HAP-1 (cell line): ENCODE results near the gene SDCCAG8.

Experiments
- DNase-seq, 2 experiments: peaks; one replicate each; pipeline ENCODE4 v3.0.0-alpha.2; 2016 to 2020; ENCODE audit warnings: low spot score in 2 of 2
- H3K27me3 ChIP-seq: fragments of 250-450 bp; sonication (Bioruptor Pico); 2 replicates; pipeline ENCODE4 v1.5.1; 2020; ENCODE audit warnings: low read depth, mild to moderate bottlenecking, moderate library complexity
- H3K36me3 ChIP-seq: fragments of 250-450 bp; sonication (Bioruptor Pico); replicated peaks from 2 replicates; pipeline ENCODE4 v1.5.1; 2020; ENCODE audit warnings: mild to moderate bottlenecking
- H3K4me1 ChIP-seq: fragments of 250-450 bp; sonication (Bioruptor Pico); 2 replicates; pipeline ENCODE4 v1.5.1; 2020; ENCODE audit warnings: mild to moderate bottlenecking
- H3K4me3 ChIP-seq: fragments of 250-450 bp; sonication (Bioruptor Pico); 2 replicates; pipeline ENCODE4 v1.5.1; 2020; ENCODE audit warnings: mild to moderate bottlenecking, moderate library complexity
- H3K9me3 ChIP-seq: fragments of 250-450 bp; sonication (Bioruptor Pico); 2 replicates; pipeline ENCODE4 v1.5.1; 2020; ENCODE audit warnings: mild to moderate bottlenecking, moderate library complexity
- in situ Hi-C: fragments of 300-500 bp; cut with MboI; formaldehyde crosslinking; loops from 3 replicates; pipeline ENCODE4 v1.14.3; 2020; ENCODE audit warnings: low sequenced_read_pairs, inconsistent platforms, mixed read lengths

The SDCCAG8 gene

GRCh38 chr1:243510928-243511327, 255.1 kb downstream of the SDCCAG8 start:
- DNase-seq, result no peak
- in situ Hi-C loops, result no loop called here
- H3K36me3 ChIP-seq, result peaks cover 6% of the 10 kb centered on the region; the same call in 1 of the 2 replicates
- H3K4me1 ChIP-seq, result no peaks in the 10 kb centered on the region; the same call in 1 of the 2 replicates
- H3K27me3 ChIP-seq, result no peaks in the 10 kb centered on the region
- H3K4me3 ChIP-seq, result no peak overlapping the region
- no peaks in the 10 kb centered on the region for H3K9me3 ChIP-seq

- Histone ChIP-seq H3K9me3 (no peaks in the 10 kb centered on the region; the same call in 1 of the 2 replicates), H3K27me3 (no peaks in the 10 kb centered on the region), H3K4me3 (no peak overlapping the region), H3K4me1 (no peaks in the 10 kb centered on the region; the same call in 1 of the 2 replicates), H3K36me3 (peaks cover 6% of the 10 kb centered on the region; the same call in 1 of the 2 replicates)
- no peak for DNase-seq
- in situ Hi-C loops, result no loop called here
Measured at GRCh38 chr1:243513726-243514491, 258.1 kb downstream of the SDCCAG8 start.

GRCh38 chr1:243514927-243515326, 259.1 kb downstream of the SDCCAG8 start:
- H3K4me3 ChIP-seq, result no peak overlapping the region
- no peaks in the 10 kb centered on the region; the same call in 1 of the 2 replicates for H3K4me1 ChIP-seq
- H3K27me3 ChIP-seq, result no peaks in the 10 kb centered on the region
- no peak for DNase-seq
- peaks cover 6% of the 10 kb centered on the region; the same call in 1 of the 2 replicates for H3K36me3 ChIP-seq
- H3K9me3 ChIP-seq, result no peaks in the 10 kb centered on the region; the same call in 1 of the 2 replicates
- in situ Hi-C loops, result no loop called here

GRCh38 chr1:243520831-243521230, 265.0 kb downstream of the SDCCAG8 start:
- H3K4me3 ChIP-seq, result no peak overlapping the region
- H3K36me3 ChIP-seq, result no peaks in the 10 kb centered on the region
- H3K9me3 ChIP-seq, result no peaks in the 10 kb centered on the region; the same call in 1 of the 2 replicates
- 0 out of 2 replicates have a peak, but pooled peaks cover 8% of the 10 kb centered on the region for H3K4me1 ChIP-seq
- no peaks in the 10 kb centered on the region for H3K27me3 ChIP-seq
- in situ Hi-C loops, result no loop called here
- DNase-seq, result no peak

- Histone ChIP-seq H3K36me3 (no peaks in the 10 kb centered on the region), H3K27me3 (no peaks in the 10 kb centered on the region), H3K4me3 (no peak overlapping the region), H3K9me3 (no peaks in the 10 kb centered on the region), H3K4me1 (0 out of 2 replicates have a peak, but pooled peaks cover 8% of the 10 kb centered on the region)
- DNase-seq, result no peak
- in situ Hi-C loops, result no loop called here
Measured at GRCh38 chr1:243523766-243524165, 267.9 kb downstream of the SDCCAG8 start.

GRCh38 chr1:243525085-243525487, 269.2 kb downstream of the SDCCAG8 start:
- in situ Hi-C loops, result no loop called here
- Histone ChIP-seq H3K9me3 (no peaks in the 10 kb centered on the region), H3K36me3 (no peaks in the 10 kb centered on the region), H3K27me3 (no peaks in the 10 kb centered on the region), H3K4me3 (no peak overlapping the region), H3K4me1 (0 out of 2 replicates have a peak, but pooled peaks cover 8% of the 10 kb centered on the region)
- no peak for DNase-seq

GRCh38 chr1:243526180-243526579, 270.3 kb downstream of the SDCCAG8 start:
- DNase-seq, result no peak
- no peaks in the 10 kb centered on the region for H3K9me3 ChIP-seq

GRCh38 chr1:243528459-243529121, 272.7 kb downstream of the SDCCAG8 start:
- no peak for DNase-seq

More at GRCh38 chr1:243526180-243526579, 270.3 kb downstream of the SDCCAG8 start:
- Histone ChIP-seq H3K4me3 (no peak overlapping the region), H3K27me3 (no peaks in the 10 kb centered on the region), H3K4me1 (0 out of 2 replicates have a peak, but pooled peaks cover 6% of the 10 kb centered on the region), H3K36me3 (no peaks in the 10 kb centered on the region)
- in situ Hi-C loops, result no loop called here

GRCh38 chr1:243529512-243529911, 273.7 kb downstream of the SDCCAG8 start:
- H3K4me1 ChIP-seq, result 0 out of 2 replicates have a peak, but pooled peaks cover 6% of the 10 kb centered on the region

More at GRCh38 chr1:243528459-243529121, 272.7 kb downstream of the SDCCAG8 start:
- Histone ChIP-seq H3K4me3 (no peak overlapping the region), H3K9me3 (no peaks in the 10 kb centered on the region), H3K27me3 (no peaks in the 10 kb centered on the region), H3K4me1 (0 out of 2 replicates have a peak, but pooled peaks cover 6% of the 10 kb centered on the region), H3K36me3 (no peaks in the 10 kb centered on the region)
- in situ Hi-C loops, result no loop called here

GRCh38 chr1:243535014-243535413, 279.2 kb downstream of the SDCCAG8 start:
- Histone ChIP-seq H3K27me3 (no peaks in the 10 kb centered on the region), H3K36me3 (no peaks in the 10 kb centered on the region), H3K9me3 (no peaks in the 10 kb centered on the region), H3K4me1 (no peaks in the 10 kb centered on the region), H3K4me3 (no peak overlapping the region)
- in situ Hi-C loops, result no loop called here
- DNase-seq, result no peak

More at GRCh38 chr1:243529512-243529911, 273.7 kb downstream of the SDCCAG8 start:
- Histone ChIP-seq H3K4me3 (no peak overlapping the region), H3K36me3 (no peaks in the 10 kb centered on the region), H3K9me3 (no peaks in the 10 kb centered on the region), H3K27me3 (no peaks in the 10 kb centered on the region)
- DNase-seq, result no peak
- in situ Hi-C loops, result no loop called here

- H3K4me1 ChIP-seq, result no peaks in the 10 kb centered on the region
- DNase-seq, result no peak
- no peaks in the 10 kb centered on the region for H3K9me3 ChIP-seq
- H3K36me3 ChIP-seq, result no peaks in the 10 kb centered on the region
- H3K27me3 ChIP-seq, result no peaks in the 10 kb centered on the region
- in situ Hi-C loops, result no loop called here
- H3K4me3 ChIP-seq, result no peak overlapping the region
Measured at GRCh38 chr1:243539636-243540035, 283.8 kb downstream of the SDCCAG8 start.

GRCh38 chr1:243542739-243543415, 287.0 kb downstream of the SDCCAG8 start:
- Histone ChIP-seq H3K27me3 (no peaks in the 10 kb centered on the region), H3K9me3 (no peaks in the 10 kb centered on the region), H3K4me3 (no peak overlapping the region), H3K36me3 (no peaks in the 10 kb centered on the region), H3K4me1 (no peaks in the 10 kb centered on the region)
- in situ Hi-C loops, result no loop called here
- no peak for DNase-seq

- Histone ChIP-seq H3K9me3 (no peaks in the 10 kb centered on the region), H3K27me3 (no peaks in the 10 kb centered on the region), H3K4me1 (no peaks in the 10 kb centered on the region), H3K4me3 (no peak overlapping the region), H3K36me3 (no peaks in the 10 kb centered on the region)
- no peak for DNase-seq
- in situ Hi-C loops, result no loop called here
Measured at GRCh38 chr1:243543501-243543900, 287.7 kb downstream of the SDCCAG8 start.
